HG03025 (cell line): ENCODE measurements around the gene CFB.

Source experiments
- ATAC-seq: cut with Tn5 transposase; IDR thresholded peaks from one replicate; pipeline ENCODE4 v1.9.1; 2021; ENCODE audit warnings: mild to moderate bottlenecking, moderate library complexity; ENCODE audit not compliant: unreplicated experiment, low FRiP score

The CFB gene

DNA sequence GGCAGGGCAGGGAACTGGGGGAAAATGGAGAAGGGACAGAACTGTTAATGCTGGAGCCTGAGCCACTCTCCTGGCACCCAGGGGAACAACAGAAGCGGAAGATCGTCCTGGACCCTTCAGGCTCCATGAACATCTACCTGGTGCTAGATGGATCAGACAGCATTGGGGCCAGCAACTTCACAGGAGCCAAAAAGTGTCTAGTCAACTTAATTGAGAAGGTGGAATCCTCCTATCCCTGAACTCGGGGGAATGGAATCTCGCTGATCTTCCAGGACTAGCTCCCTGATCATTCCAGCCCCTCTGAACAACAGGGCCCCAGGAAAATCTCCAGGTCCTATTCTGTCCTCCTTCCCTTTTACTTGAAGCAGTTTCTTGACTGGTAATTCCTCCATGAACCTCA lies 2.0 kb downstream of the CFB start:
- no peak for ATAC-seq

DNA sequence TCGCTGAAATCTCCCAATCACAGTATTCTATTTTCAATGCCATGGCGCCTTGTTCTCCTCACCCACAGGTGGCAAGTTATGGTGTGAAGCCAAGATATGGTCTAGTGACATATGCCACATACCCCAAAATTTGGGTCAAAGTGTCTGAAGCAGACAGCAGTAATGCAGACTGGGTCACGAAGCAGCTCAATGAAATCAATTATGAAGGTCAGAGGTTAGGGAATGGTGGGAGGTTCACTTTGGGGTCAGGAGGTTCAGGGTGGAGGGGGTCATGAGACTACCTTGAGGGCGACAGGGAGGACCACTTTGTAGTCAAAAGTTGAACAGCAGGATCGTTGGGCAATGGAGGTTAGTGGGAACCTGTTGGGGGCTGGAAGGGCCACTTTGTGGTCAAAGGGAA lies 2.4 kb downstream of the CFB start:
- ATAC-seq, result no peak

DNA sequence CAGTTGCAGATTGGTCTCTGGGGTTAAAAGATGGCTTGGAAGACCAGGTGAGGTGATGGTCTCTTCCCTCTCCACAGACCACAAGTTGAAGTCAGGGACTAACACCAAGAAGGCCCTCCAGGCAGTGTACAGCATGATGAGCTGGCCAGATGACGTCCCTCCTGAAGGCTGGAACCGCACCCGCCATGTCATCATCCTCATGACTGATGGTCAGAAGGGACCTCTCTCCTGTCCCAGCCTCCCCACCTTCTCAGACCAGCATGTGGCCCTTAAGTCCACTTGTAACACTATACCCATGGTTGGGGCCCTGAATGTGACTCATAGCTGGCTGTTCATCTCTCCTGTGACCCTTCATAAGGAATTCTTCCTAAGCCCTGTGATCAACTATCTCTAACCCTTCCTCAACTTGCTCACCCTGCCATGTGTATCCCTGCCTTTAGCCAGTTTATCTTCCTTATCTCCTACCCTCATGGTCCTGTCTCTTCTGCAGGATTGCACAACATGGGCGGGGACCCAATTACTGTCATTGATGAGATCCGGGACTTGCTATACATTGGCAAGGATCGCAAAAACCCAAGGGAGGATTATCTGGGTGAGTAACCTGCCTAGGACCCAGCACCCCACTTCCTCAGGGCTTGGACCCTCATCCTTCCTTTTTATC lies 3.0 kb downstream of the CFB start:
- no peak for ATAC-seq

DNA sequence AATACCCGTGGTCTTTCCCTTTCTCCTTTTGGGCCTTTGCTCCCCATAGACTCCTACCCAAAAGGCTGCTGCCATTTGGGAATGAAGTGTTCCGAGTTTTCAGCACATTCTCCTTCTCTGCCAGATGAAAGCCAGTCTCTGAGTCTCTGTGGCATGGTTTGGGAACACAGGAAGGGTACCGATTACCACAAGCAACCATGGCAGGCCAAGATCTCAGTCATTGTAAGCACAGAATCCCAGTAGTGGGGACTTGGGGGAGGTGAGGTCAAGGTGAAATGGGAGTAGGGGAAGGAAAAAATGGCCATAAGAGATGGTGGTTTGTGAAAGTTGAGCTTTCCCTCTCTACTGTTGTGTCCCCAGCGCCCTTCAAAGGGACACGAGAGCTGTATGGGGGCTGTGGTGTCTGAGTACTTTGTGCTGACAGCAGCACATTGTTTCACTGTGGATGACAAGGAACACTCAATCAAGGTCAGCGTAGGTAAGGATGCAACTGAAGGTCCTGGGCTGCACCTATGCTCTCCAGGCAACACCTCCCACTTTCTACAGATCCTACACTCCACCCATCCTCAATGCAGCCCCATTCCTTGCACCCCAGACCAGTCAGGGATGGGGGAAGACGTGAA lies 4.1 kb downstream of the CFB start:
- ATAC-seq, result no peak

DNA sequence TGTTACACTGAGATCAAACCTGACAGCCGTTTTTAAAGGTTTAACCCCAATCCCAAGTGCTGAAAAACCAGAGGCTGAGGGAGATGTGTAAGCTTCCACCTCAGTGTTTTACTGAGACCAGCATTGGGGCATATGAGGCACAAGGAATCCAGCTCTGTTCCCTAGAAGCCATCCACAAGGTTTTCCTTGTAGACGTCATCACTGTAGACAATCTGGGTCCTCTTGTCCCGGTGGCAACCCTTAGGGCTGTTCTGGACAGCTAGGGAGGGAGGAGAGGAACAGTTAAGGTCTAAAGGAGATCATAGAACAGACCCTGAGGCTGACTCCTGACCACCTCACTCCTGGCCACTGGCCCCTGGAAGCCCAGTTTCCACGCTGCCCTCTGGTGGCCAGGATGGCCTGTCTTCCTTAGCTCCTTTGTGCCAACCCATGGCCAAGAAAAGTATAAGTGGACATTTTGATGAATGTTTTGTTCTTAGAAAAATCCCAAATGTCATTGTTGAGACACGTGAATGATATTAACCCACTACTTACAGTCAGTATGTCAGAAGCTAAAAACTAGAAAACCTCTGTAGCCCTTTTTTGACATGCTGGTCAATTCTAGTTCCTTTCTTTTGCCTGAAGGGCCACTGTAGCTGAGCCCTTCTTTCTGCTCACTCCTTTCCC lies 6.4 kb downstream of the CFB start:
- ATAC-seq, result no peak

DNA sequence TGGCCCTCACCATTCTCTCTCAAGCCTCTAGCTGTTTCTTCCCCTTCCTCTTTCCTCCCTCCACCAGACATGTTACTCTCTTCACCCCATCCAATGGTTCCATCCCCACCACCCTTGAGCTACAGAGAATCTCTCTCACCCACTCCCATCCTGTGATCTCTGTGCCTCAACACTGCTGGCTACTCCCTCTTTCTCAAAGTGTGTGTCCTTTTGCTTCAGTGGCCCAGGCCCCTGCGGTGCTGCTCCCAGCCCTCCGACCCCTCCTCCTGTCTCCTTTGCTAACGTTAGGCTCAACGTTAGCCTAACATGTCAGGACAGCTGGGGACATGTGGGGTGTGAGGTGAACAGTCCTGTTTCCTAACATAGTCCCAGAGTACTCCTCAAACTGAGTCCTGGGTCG lies 7.0 kb downstream of the CFB start:
- no peak for ATAC-seq

DNA sequence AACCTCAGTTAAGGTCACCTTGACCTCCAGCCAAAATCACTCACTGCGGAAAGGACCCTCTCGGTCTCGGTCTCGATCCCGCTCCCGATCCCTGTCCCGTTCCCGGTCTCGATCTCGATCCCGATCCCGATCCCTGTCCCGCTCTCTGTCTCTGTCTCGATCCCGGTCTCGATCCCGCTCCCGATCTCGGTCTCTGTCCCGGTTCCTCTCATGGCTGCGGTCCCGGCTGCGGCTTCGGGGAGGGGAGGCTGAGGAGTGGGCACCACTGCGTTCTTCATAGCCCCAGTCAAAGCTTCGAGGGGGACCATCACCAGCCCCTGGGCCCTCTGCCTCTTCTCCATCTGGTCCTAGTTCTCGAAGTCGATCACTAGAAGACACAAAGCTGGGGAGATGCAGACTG lies 8.6 kb downstream of the CFB start:
- no peak for ATAC-seq

DNA sequence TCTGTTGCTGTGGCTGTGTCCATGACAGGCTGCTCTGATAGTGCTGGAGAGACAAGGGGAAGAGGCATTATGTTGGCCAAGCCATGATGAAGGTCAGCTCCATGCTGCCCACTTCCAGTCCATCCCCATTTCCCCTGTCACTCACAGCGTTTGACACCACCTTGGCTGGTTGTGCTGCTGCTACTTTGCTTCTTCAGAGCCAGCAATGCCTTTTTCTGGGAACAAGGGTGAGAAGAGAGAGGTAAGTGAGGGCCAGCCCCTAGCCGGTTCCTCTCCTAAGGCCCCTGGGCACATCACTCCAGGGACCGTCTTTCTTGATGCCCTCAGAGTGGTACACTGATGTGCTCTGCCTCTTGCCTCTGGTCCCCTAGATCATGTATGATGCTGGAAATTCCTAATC lies 10.9 kb downstream of the CFB start:
- no peak for ATAC-seq

DNA sequence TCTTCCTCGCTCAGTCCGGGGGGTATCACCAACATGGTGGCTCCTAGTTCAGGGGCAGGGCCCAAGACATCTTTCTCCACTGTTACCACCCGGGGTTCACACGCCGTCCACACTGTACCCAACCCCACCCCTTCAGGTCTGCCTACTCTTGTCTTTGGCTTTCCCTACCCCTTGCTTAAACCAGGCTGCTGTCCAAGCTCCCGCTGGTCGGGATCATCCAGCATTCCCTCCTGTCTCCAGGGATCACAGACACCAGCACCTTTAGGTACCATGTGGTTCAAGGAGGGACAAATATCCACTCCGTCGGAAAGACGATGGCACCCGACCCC lies 12.5 kb downstream of the CFB start:
- ATAC-seq, result peak; percentile 9

DNA sequence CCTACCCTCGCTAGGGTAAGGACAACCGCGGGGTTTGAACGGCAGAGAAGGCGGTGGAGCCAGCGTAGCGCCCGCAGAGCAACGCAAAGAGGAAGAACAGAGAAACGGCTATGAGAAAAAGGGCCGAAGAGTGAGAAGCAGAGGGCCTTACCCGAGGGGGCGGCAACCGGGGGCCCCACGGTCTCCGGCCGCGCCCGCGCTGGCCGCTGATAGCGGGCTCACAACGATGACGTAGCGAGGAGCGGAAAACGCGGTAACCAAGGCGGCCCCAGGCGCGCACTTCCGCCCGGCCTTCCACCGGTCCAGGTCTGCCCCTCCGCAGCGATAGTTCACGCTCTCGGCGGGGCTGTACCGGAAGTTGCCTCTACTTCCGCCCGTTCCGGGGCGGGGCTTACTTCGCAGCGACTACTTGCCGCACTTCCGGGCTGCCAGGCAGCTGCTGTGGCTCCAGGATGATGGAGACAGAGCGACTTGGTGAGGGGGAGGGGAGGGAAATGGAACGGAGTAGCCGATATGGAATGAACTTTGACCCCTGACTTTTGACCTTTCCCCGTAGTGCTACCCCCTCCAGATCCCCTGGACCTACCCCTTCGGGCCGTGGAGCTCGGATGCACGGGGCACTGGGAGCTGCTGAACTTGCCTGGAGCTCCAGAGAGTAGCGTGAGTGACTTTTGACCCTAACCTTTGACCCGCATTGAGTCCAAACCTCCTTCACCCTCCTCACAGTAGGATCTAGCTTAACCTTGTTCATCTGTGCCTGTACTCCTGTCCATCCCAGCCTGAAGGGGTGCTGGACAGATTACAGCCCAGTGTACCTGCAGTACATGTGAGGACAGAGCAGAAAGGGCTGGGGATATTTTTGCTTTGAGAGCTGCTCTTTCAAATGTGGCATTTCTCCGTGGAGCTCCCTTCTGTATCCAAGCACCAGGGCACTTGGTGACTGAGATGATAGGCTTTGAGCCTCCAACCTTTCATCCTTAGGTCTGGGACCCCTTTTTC lies 13.1 kb downstream of the CFB start, which contains the start of the genes NELFE and SKIC2:
Gene NELFE, minus strand, starts transcription at position 231 of the 999 bp plus-strand sequence. CDS start 525 bp downstream, outside the sequence.
Gene SKIC2, plus strand, starts transcription at position 435 of the 999 bp plus-strand sequence. Its CDS starts 18 bp downstream, at position 453.
- peak; percentile 89 for ATAC-seq

DNA sequence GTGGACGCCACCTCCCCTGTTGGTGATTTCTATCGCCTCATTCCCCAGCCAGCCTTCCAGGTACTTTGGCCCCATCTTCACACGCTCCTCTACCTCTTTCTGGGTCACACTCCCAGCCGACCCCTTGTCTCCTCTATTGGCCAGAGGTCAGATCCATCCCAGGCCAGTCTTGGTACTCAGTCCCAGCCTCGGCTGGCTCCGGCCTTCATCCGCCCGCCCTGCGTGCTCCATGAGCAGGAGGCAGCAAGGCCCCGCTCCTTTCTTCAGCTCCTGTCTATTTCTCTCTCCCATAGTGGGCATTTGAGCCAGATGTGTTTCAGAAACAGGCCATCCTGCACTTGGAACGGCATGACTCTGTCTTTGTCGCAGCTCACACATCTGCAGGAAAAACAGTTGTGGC lies 15.7 kb downstream of the CFB start:
- no peak for ATAC-seq

DNA sequence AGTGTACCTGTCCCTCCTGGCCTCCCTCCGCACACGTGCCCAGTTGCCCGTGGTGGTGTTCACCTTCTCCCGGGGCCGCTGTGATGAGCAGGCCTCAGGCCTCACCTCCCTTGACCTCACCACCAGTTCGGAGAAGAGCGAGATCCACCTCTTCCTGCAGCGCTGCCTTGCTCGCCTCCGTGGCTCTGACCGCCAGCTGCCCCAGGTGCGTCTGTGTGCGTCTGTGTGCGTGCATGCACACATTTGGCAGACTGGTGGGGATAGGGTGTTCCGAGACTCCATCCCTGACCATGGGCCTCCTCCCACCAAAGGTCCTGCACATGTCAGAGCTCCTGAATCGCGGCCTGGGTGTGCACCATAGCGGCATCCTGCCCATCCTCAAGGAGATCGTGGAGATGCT lies 18.0 kb downstream of the CFB start:
- ATAC-seq, result no peak

DNA sequence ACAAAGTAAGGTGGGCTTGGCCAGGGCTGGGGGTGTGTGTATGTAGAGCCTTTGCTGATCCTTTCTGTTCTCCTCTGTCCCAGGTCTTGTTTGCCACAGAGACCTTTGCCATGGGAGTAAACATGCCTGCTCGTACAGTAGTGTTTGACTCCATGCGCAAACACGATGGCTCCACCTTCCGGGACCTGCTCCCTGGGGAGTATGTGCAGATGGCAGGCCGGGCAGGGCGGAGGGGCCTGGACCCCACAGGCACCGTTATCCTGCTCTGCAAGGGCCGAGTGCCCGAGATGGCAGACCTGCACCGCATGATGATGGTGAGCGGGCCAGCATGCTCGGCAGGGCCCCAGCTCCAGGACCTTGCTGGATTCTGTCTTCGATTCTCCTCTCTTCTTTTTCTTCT lies 19.8 kb downstream of the CFB start:
- no peak for ATAC-seq

DNA sequence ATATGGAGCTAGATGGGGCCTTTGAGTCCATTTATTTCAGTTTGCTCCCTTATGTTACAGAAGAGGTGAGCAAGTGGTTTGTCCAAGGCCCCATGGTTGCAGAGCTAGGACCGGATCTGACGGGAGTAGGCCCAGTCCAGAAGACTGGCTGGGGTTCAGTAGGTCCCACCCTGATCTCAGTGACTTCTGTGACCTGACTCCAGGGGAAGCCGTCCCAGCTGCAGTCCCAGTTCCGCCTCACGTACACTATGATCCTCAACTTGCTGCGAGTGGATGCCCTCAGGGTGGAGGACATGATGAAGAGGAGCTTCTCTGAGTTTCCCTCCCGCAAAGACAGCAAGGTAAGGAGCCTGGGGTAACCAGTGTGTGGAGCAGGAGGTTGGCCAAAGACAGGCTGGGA lies 20.6 kb downstream of the CFB start:
- no peak for ATAC-seq

DNA sequence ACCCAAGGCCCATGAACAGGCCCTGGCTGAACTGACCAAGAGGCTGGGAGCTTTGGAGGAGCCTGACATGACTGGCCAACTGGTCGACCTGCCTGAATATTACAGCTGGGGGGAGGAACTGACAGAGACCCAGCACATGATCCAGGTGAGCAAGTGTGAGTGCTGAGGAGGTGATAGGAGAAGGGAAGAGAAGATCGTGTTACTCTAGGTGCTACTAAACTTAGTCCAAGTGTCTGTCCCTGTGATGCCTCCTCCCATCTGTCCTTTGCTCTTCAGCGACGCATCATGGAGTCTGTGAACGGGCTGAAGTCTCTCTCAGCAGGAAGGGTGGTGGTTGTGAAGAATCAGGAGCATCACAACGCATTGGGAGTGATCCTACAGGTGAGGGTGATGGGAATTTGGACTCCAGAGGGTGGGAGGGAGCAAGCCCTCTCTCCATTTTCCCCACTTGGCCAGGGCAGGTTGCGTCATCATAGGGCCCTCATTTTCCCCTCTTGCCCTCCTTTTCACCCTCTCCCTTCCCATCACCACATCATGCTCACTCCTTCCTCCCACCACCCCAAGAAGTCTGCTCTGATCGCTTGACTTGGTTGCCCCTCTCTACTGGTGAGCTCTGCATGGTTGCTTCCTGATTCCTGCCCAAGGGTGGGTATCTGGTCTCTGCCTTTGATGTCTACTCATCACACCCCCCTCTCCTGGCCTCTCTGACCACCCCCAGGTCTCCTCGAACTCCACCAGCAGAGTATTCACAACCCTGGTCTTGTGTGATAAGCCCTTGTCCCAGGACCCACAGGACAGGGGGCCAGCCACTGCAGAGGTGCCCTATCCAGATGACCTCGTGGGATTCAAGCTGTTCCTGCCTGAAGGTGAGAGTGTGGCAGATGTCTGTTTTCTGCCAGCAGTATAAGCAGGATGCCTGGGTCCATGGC lies 21.4 kb downstream of the CFB start:
- no peak for ATAC-seq

DNA sequence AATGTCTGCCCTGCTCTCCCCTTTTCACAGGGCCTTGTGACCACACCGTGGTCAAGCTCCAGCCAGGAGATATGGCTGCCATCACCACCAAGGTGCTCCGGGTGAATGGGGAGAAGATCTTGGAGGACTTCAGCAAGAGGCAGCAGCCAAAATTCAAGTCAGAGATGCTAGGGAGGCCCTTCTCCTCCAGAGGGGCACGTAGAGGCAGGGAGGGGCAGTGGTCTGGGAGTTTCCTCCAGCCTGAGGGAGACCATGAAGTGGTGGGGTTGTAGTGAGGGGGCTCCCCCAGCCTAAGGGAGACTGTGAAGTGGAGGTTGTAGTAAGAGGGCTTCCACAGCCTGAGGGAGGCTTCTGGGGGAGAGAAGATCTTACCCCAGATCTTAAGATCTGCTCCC lies 22.0 kb downstream of the CFB start:
- ATAC-seq, result no peak

DNA sequence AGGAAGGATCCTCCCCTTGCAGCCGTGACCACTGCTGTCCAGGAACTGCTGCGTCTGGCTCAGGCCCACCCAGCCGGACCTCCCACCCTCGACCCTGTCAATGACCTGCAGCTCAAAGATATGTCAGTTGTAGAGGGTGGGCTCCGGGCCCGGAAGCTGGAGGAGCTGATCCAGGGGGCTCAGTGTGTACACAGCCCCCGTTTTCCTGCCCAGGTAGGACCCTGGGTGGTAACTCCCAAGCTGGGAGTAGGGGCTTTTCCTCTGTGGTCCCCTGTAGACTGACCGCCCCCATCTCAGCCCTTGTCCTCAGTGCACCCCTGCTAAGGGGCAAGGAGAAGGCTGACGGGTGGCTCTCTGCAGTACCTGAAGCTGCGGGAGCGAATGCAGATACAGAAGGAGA lies 22.4 kb downstream of the CFB start:
- ATAC-seq, result no peak

DNA sequence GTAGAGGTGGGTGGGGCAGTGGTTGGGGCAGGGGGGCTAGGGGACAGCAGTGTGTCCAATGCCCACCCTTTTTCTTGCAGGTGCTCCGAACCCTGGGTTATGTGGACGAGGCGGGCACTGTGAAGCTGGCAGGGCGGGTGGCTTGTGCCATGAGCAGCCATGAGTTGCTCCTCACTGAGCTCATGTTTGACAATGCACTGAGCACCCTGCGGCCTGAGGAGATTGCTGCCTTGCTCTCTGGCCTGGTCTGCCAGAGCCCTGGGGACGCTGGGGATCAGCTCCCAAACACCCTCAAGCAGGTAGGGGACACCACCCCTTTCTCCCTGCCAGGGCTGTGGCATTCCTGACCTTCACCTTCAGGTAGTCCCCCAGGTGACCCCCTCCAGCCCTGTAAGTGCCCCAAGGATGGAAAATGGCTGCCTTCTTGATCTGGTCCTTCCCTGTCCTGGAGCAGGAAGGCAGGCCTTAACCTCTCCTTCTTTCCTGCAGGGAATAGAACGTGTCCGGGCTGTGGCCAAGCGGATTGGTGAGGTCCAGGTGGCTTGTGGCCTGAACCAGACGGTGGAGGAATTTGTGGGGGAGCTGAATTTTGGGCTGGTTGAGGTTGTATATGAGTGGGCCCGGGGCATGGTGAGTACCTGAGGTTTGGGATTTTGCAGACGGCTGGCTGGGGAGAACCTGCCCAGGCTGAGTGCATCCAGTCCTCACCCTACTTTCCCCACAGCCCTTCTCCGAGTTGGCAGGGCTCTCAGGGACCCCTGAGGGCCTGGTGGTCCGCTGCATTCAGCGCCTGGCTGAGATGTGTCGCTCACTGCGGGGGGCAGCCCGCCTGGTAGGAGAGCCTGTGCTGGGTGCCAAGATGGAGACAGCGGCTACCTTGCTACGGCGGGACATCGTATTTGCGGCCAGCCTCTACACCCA lies 23.2 kb downstream of the CFB start:
- no peak for ATAC-seq
